H1 (cell line): Measurements from ENCODE around the gene RDH16. TPM values are rescaled to one million over a fixed set of nuclear protein-coding genes. Genes with fewer than 3 reads are reported as not detected.

Experiments used
- HDAC2 ChIP-seq, 2 experiments: fragments of 300-600 bp in 1 of 2; sonication (generic) in 1 of 2; IDR thresholded peaks; 2 replicates each; pipeline ENCODE4 v1.6.1; 2011 to 2012; ENCODE audit warnings: low read depth in 2 of 2, low read length in 2 of 2, mild to moderate bottlenecking in 2 of 2, moderate library complexity in 2 of 2, borderline replicate concordance in 1 of 2, inconsistent platforms in 1 of 2
- RAD21 ChIP-seq, 2 experiments: IDR thresholded peaks in 1 of 2; conservative IDR thresholded peaks in 1 of 2; 2 replicates each; pipeline ENCODE4 v1.6.1; 2011; ENCODE audit warnings: low read depth in 2 of 2, low read length in 2 of 2, improper control_type of control experiment in 1 of 2, inconsistent platforms in 1 of 2, mild to moderate bottlenecking in 1 of 2, moderate library complexity in 1 of 2
- RNF2 ChIP-seq: fragments of 200-900, 300-1000 bp; sonication (generic); IDR thresholded peaks from 2 replicates; pipeline ENCODE4 v1.7.1; 2016; ENCODE audit warnings: borderline replicate concordance, low read depth, mild to moderate bottlenecking, antibody characterized with exemption, low read length; ENCODE audit not compliant: poor library complexity, severe bottlenecking; ENCODE audit errors: missing control alignments
- polyA plus RNA-seq, 7 experiments: library from polyadenylated mRNA; depleted of rRNA in 3 of 7; stranded (reverse) in 5 of 7; unstranded in 2 of 7; fragments of >200 nt in 5 of 7; fragments of 200-250 nt in 2 of 7; gene quantifications; 1 replicate in 5 of 7; 2 replicates in 1 of 7; 4 replicates in 1 of 7; pipeline versions ENCODE4 v1.2.1 to v1.2.3, GENCODE V29; 2011 to 2013; ENCODE audit warnings: missing spikeins in 2 of 7, mixed read lengths in 2 of 7
- total RNA-seq: library from RNA; stranded (reverse); fragmentation: NEBNext Ultra II Directional; extraction: Animal tissue kit (Norgen Biotek cat#: 25700); gene quantifications from 2 replicates; pipeline ENCODE4 v1.2.1, GENCODE V29; 2021

Gene RDH16
- total and polyA plus RNA-seq, 2 of the 8 experiments (the other 6 are each of a cell fraction or from before 2014, with no cell fraction given), result 0.30 to 0.79 TPM

- no peak for TF ChIP-seq RNF2
- TF ChIP-seq HDAC2 (IDR thresholded peaks at IDR 0.05; ENCODE audit: borderline replicate concordance in 1 of 2, low read depth in 2 of 2, low read length in 2 of 2), result no peak
- TF ChIP-seq RAD21 (IDR thresholded peaks at IDR 0.05 in 1 of 2, conservative IDR thresholded peaks at IDR 0.05 in 1 of 2; ENCODE audit: low read depth in 2 of 2, low read length in 2 of 2), result no peak
- TF ChIP-seq, all 59 proteins: peak for 0
These were observed 3.1 kb downstream of the RDH16 start (continued) for GRCh38 chr12:56954057-56954957.
